ENCODE measurements around the gene ANHX.
"Not testable (repeated sequence)": the region's sequence is repeated elsewhere in the genome, so short reads cannot be mapped to it uniquely, and the experiment has no call there.

ANHX gene

GRCh38 chr12:133235401-133236112 lies at the start of gene ANHX:
Gene ANHX (minus strand): TSS chr12:133235877. CDS start chr12:133234356, 1,521 bp downstream.
- no peak for DNase-seq

GRCh38 chr12:133264668-133265067 lies 29.0 kb upstream of the ANHX start:
- DNase-seq = not testable (repeated sequence)

- no peak for DNase-seq
These were observed 28.5 kb upstream of the ANHX start for GRCh38 chr12:133264173-133264572.

- no peak for DNase-seq
These were observed 20.6 kb upstream of the ANHX start for GRCh38 chr12:133256321-133256720.

- DNase-seq = not testable (repeated sequence)
These were observed 20.2 kb upstream of the ANHX start for GRCh38 chr12:133255833-133256232.

GRCh38 chr12:133251732-133252131 lies 16.1 kb upstream of the ANHX start:
- no peak for DNase-seq

- no peak for DNase-seq
These were observed 879 bp upstream of the ANHX start for GRCh38 chr12:133236556-133236955.

GRCh38 chr12:133236144-133236543 lies 467 bp upstream of the ANHX start:
- no peak for DNase-seq

GRCh38 chr12:133234971-133235370 lies 706 bp downstream of the ANHX start:
- no peak for DNase-seq

GRCh38 chr12:133233993-133234564 lies 1.6 kb downstream of the ANHX start:
- DNase-seq = no peak

- no peak for DNase-seq
These were observed 2.7 kb downstream of the ANHX start for GRCh38 chr12:133233006-133233405.

- DNase-seq = no peak
These were observed 4.7 kb downstream of the ANHX start for GRCh38 chr12:133231001-133231400.

GRCh38 chr12:133227281-133227852 lies 8.3 kb downstream of the ANHX start:
- DNase-seq = no peak

GRCh38 chr12:133226690-133227089 lies 9.0 kb downstream of the ANHX start:
- no peak for DNase-seq

GRCh38 chr12:133225527-133225926 lies 10.2 kb downstream of the ANHX start:
- DNase-seq = no peak

- no peak for DNase-seq
These were observed 13.5 kb downstream of the ANHX start for GRCh38 chr12:133222211-133222610.

- no peak for DNase-seq
These were observed 14.4 kb downstream of the ANHX start for GRCh38 chr12:133221241-133221640.

GRCh38 chr12:133220521-133220920 lies 15.2 kb downstream of the ANHX start:
- DNase-seq = no peak

GRCh38 chr12:133217219-133217618 lies 18.5 kb downstream of the ANHX start:
- DNase-seq = no peak

GRCh38 chr12:133215724-133216123 lies 20.0 kb downstream of the ANHX start:
- DNase-seq = no peak

- no peak for DNase-seq
These were observed 29.3 kb downstream of the ANHX start for GRCh38 chr12:133206390-133206789.

GRCh38 chr12:133204264-133204603 lies 31.4 kb downstream of the ANHX start:
- peak; percentile 31 for DNase-seq

GRCh38 chr12:133203344-133204263 lies 32.1 kb downstream of the ANHX start:
- DNase-seq = peak; percentile 67
